Measurements from ENCODE around the gene ROR1. TPM values are rescaled to one million over a fixed set of nuclear protein-coding genes. Genes with fewer than 3 reads are reported as not detected.

ROR1 gene
- total RNA-seq, 1 donor = 52.5 TPM

DNA sequence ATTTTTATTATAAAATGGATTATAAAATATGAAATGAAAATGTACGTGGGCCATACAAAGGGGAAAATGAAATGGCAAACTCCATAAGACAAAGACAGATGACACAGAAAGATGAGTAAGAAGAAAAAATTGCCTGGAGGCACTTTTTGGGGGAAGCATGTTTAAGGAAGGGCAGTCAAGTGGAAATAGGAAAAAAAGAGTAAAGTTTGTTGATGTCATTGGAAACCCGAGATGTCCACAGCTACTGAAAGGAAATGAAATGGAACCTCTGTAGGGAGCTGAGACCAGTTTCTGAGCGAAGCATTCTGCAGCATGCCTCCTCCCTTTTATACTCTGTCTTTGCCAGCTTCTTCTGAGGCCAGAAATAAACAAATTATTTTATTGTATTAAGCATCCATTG, 226.2 kb downstream of the ROR1 start:
- H3K9me3 ChIP-seq (ENCODE audit: low read depth, low read length) = no peaks in the 10 kb centered on the region
- peaks cover 8% of the 10 kb centered on the region for H3K4me1 ChIP-seq (ENCODE audit: insufficient read depth, low read length)
- no peaks in the 10 kb centered on the region for H3K27me3 ChIP-seq (ENCODE audit: insufficient read depth, low read length)
- H3K79me2 ChIP-seq (ENCODE audit: insufficient read depth, low read length) = peaks cover 23% of the 10 kb centered on the region
- H2AFZ ChIP-seq (ENCODE audit: low read length) = no peak overlapping the region
- DNase-seq (ENCODE audit: insufficient read length, low spot score, missing footprints) = no peak
- no peak overlapping the region for H3K4me2 ChIP-seq (ENCODE audit: insufficient read depth, low read length)
- no peak overlapping the region for H3K4me3 ChIP-seq (ENCODE audit: insufficient read depth, low read length)
- TF ChIP-seq, protein P1, sequence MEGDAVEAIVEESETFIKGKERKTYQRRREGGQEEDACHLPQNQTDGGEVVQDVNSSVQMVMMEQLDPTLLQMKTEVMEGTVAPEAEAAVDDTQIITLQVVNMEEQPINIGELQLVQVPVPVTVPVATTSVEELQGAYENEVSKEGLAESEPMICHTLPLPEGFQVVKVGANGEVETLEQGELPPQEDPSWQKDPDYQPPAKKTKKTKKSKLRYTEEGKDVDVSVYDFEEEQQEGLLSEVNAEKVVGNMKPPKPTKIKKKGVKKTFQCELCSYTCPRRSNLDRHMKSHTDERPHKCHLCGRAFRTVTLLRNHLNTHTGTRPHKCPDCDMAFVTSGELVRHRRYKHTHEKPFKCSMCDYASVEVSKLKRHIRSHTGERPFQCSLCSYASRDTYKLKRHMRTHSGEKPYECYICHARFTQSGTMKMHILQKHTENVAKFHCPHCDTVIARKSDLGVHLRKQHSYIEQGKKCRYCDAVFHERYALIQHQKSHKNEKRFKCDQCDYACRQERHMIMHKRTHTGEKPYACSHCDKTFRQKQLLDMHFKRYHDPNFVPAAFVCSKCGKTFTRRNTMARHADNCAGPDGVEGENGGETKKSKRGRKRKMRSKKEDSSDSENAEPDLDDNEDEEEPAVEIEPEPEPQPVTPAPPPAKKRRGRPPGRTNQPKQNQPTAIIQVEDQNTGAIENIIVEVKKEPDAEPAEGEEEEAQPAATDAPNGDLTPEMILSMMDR (IDR thresholded peaks at IDR 0.05; ENCODE audit: extremely low read depth, low read depth, low read length) = no peak
- no peak overlapping the region for H3K27ac ChIP-seq (ENCODE audit: low read depth, low read length)
- no peaks in the 10 kb centered on the region for H3K36me3 ChIP-seq (ENCODE audit: insufficient read depth, low read length)
- no peaks in the 10 kb centered on the region for H4K20me1 ChIP-seq (ENCODE audit: insufficient read depth, low read length)

DNA sequence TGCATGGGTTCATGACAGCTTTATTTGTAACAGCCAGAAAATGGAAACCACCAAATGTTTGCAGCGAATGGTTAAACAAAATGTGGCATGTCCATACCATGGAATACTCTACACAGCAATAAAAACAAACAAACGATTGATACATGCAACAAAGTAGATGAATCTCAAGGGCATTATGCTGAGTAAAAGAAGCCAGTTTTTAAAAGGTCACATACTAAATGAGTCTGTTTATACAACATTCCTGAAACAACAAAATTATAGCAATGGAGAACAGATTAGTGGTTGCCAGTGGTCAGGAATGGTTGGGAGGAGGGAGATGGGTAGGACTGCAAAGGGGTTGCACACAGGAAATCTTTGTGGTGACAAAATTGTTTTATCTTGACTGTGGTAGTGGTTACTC, 227.2 kb downstream of the ROR1 start:
- no peak overlapping the region for H3K4me2 ChIP-seq (ENCODE audit: insufficient read depth, low read length)
- H2AFZ ChIP-seq (ENCODE audit: low read length) = no peak overlapping the region
- H3K27ac ChIP-seq (ENCODE audit: low read depth, low read length) = no peak overlapping the region
- peaks cover 13% of the 10 kb centered on the region for H3K4me1 ChIP-seq (ENCODE audit: insufficient read depth, low read length)
- no peaks in the 10 kb centered on the region for H4K20me1 ChIP-seq (ENCODE audit: insufficient read depth, low read length)
- no peak overlapping the region for H3K4me3 ChIP-seq (ENCODE audit: insufficient read depth, low read length)
- TF ChIP-seq, protein P1 (IDR thresholded peaks at IDR 0.05; ENCODE audit: extremely low read depth, low read depth, low read length) = no peak
- H3K79me2 ChIP-seq (ENCODE audit: insufficient read depth, low read length) = peaks cover 26% of the 10 kb centered on the region
- no peaks in the 10 kb centered on the region for H3K9me3 ChIP-seq (ENCODE audit: low read depth, low read length)
- no peaks in the 10 kb centered on the region for H3K27me3 ChIP-seq (ENCODE audit: insufficient read depth, low read length)
- H3K36me3 ChIP-seq (ENCODE audit: insufficient read depth, low read length) = no peaks in the 10 kb centered on the region
- no peak for DNase-seq (ENCODE audit: insufficient read length, low spot score, missing footprints)

DNA sequence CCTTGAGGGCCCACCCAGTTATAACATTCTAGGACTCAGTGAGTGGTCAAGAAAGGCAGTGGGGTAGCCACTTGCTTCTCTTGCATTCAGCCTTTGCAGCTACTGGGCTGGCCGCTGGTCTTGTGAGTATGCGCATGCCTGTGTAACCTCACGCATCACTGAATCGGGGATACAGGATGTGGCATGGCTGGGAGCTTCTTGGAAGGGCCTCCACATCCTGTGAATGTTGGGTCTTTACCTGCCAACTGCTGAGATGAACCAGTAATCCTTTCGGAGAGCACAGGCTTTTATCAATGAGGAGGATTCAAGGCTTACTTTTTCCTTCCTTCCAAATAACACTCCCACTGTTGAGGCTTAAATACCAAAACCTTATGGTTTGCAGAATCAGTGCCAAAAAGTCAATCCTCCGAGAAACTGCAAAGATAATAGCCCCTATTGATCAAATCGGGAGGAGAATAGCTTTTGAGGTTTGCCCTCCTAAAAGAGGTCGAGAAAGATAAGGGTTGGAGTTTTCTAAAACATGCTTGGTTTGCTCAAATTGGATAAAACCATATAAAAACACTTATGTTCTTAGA, 230.7 kb downstream of the ROR1 start:
- DNase-seq (ENCODE audit: insufficient read length, low spot score, missing footprints) = no peak
- Histone ChIP-seq H3K4me2 (ENCODE audit: insufficient read depth, low read length) (no peak overlapping the region), H3K4me3 (ENCODE audit: insufficient read depth, low read length) (no peak overlapping the region), H3K9me3 (ENCODE audit: low read depth, low read length) (no peaks in the 10 kb centered on the region), H3K36me3 (ENCODE audit: insufficient read depth, low read length) (no peaks in the 10 kb centered on the region), H4K20me1 (ENCODE audit: insufficient read depth, low read length) (no peaks in the 10 kb centered on the region), H3K79me2 (ENCODE audit: insufficient read depth, low read length) (peaks cover 27% of the 10 kb centered on the region), H3K4me1 (ENCODE audit: insufficient read depth, low read length) (peaks cover 25% of the 10 kb centered on the region), H3K27ac (ENCODE audit: low read depth, low read length) (no peak overlapping the region), H3K27me3 (ENCODE audit: insufficient read depth, low read length) (no peaks in the 10 kb centered on the region), H2AFZ (ENCODE audit: low read length) (no peak overlapping the region)
- TF ChIP-seq, protein P1 (IDR thresholded peaks at IDR 0.05; ENCODE audit: extremely low read depth, low read depth, low read length) = no peak

DNA sequence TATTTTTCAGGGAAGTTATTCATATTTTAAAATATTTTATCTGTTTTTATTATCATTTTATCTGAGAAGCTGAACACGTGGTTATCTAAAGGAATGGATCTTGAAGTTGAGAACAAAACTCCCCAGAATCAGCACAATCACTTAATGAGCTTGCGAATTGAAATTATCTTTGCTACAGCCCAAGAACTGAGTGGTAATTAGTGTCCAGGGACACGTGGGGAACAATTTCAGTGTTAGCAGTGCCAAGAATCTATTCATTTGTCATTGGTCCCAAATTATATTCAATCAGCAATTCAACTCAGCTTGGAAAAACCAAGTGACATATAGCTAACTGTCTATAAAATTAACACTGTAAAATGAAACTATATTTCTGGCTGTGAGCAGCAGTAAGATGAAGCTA, 232.0 kb downstream of the ROR1 start:
- TF ChIP-seq, protein P1 (IDR thresholded peaks at IDR 0.05; ENCODE audit: extremely low read depth, low read depth, low read length) = no peak
- Histone ChIP-seq H3K27me3 (ENCODE audit: insufficient read depth, low read length) (no peaks in the 10 kb centered on the region), H4K20me1 (ENCODE audit: insufficient read depth, low read length) (no peaks in the 10 kb centered on the region), H3K9me3 (ENCODE audit: low read depth, low read length) (no peaks in the 10 kb centered on the region), H3K4me3 (ENCODE audit: insufficient read depth, low read length) (no peak overlapping the region), H3K27ac (ENCODE audit: low read depth, low read length) (peak overlapping the region; percentile 27), H2AFZ (ENCODE audit: low read length) (no peak overlapping the region), H3K79me2 (ENCODE audit: insufficient read depth, low read length) (peaks cover 27% of the 10 kb centered on the region), H3K4me1 (ENCODE audit: insufficient read depth, low read length) (peaks cover 21% of the 10 kb centered on the region), H3K4me2 (ENCODE audit: insufficient read depth, low read length) (no peak overlapping the region), H3K36me3 (ENCODE audit: insufficient read depth, low read length) (no peaks in the 10 kb centered on the region)
- DNase-seq (ENCODE audit: insufficient read length, low spot score, missing footprints) = no peak

All from osteoblast (primary cell).